ENCODE data around the gene FBXO42. TPM values are rescaled to one million over a fixed set of nuclear protein-coding genes. Genes with fewer than 3 reads are reported as not detected.

FBXO42 gene
- total and polyA plus RNA-seq, 3 experiments from 2014 or later, result 15.7 to 23.8 (median 16.9) TPM

Other genes starting within 250 kb of the FBXO42 start
- not detected for gene EPHA2, start 196.4 kb downstream of the FBXO42 start, total RNA-seq
- gene EPHA2, start 196.4 kb downstream of the FBXO42 start, polyA plus RNA-seq, result not detected
- 1 to 10 TPM; 6.8 to 7.8 TPM for gene ARHGEF19, start 139.8 kb downstream of the FBXO42 start, total RNA-seq
- gene ARHGEF19, start 139.8 kb downstream of the FBXO42 start, polyA plus RNA-seq, result 12.7 TPM
- gene CPLANE2, start 115.3 kb downstream of the FBXO42 start, total RNA-seq, result 1 to 10 TPM; 5.2 to 5.6 TPM
- gene CPLANE2, start 115.3 kb downstream of the FBXO42 start, polyA plus RNA-seq, result 2.6 TPM
- gene SZRD1, start 14.8 kb upstream of the FBXO42 start, total RNA-seq, result 100 to 1,000 TPM; 208 to 216 TPM
- 49.2 TPM for gene SZRD1, start 14.8 kb upstream of the FBXO42 start, polyA plus RNA-seq
- not detected for gene SPATA21, start 84.9 kb upstream of the FBXO42 start, total RNA-seq
- not detected for gene SPATA21, start 84.9 kb upstream of the FBXO42 start, polyA plus RNA-seq
- gene NECAP2, start 88.2 kb upstream of the FBXO42 start, total RNA-seq, result 10 to 100 TPM; 79.4 to 80.5 TPM
- 170 TPM for gene NECAP2, start 88.2 kb upstream of the FBXO42 start, polyA plus RNA-seq
- gene RNU1-1, start 161.8 kb upstream of the FBXO42 start, total RNA-seq, result 1,000 to 10,000 TPM; 1,293 to 1,300 TPM
- gene RNU1-1, start 161.8 kb upstream of the FBXO42 start, polyA plus RNA-seq, result not detected